ENCODE measurements around the gene LMAN2L.

GRCh38 chr2:96716388-96716787 lies 23.5 kb downstream of the LMAN2L start:
- no peak for TF ChIP-seq CTCF (IDR thresholded peaks at IDR 0.05)
- no peak for TF ChIP-seq EZH2 (IDR thresholded peaks at IDR 0.05; ENCODE audit: borderline replicate concordance, insufficient read depth, low read depth, low read length, poor library complexity, severe bottlenecking)

Data from B cell (primary cell).